GM12801 (cell line): ENCODE results near the gene EIF4G3.

Experiments
- TF ChIP-seq, protein P1 (sequence below): IDR thresholded peaks from one replicate; pipeline ENCODE4 v1.5.1; 2011; ENCODE audit warnings: control low read depth; ENCODE audit not compliant: insufficient read length; ENCODE audit errors: extremely low read depth

EIF4G3 gene

DNA sequence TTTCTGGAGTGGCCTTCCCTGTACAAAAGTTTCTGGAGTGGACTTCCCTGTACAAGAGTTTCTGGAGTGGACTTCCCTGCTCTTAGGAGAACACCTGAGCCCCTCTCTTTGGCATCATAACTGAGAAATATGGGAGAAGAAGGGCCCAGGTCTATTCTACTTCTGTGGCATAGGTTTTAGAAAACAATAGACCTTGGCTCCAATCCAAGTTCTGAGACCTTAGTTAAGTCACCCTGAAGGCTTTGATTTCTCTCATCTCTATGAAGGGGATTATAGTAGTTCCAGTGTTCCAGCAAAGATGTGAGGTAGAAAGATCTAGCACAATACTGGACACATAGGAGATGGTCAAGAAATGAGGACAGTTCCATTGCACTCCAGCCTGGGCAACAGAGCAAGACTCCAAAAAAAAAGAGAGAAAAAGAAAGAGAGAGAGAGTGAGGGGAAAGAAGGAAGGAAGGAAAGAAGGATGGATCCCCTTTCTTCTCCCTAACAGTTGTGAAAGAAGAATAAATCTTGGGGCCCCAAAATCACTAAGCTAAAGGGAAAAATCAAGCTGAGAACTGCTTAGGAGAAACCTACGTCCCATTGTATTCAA is 13.3 kb upstream of the EIF4G3 start:
- TF ChIP-seq, protein P1, sequence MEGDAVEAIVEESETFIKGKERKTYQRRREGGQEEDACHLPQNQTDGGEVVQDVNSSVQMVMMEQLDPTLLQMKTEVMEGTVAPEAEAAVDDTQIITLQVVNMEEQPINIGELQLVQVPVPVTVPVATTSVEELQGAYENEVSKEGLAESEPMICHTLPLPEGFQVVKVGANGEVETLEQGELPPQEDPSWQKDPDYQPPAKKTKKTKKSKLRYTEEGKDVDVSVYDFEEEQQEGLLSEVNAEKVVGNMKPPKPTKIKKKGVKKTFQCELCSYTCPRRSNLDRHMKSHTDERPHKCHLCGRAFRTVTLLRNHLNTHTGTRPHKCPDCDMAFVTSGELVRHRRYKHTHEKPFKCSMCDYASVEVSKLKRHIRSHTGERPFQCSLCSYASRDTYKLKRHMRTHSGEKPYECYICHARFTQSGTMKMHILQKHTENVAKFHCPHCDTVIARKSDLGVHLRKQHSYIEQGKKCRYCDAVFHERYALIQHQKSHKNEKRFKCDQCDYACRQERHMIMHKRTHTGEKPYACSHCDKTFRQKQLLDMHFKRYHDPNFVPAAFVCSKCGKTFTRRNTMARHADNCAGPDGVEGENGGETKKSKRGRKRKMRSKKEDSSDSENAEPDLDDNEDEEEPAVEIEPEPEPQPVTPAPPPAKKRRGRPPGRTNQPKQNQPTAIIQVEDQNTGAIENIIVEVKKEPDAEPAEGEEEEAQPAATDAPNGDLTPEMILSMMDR = no peak

DNA sequence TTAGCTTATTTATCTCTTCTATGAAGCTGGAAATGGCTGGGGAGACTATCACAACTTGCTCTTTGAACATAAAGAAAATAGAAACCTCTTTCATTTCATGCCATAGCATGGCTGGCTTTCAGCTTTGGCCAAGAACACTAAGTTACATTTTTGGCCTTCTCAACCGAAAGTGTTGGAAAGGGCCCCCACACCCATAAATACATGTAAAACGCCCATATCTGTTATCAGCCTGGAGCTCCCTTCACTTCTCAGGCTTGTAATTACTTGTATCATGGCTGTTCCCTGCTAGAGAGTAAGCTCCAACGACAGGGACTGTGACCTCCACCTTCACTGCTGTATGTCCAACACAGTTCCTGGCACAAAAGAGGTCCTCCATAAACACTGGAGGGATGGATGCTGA is 12.7 kb upstream of the EIF4G3 start:
- TF ChIP-seq, protein P1 = no peak

GRCh38 chr1:21188235-21188634 is 11.5 kb upstream of the EIF4G3 start:
- TF ChIP-seq, protein P1 = no peak

DNA sequence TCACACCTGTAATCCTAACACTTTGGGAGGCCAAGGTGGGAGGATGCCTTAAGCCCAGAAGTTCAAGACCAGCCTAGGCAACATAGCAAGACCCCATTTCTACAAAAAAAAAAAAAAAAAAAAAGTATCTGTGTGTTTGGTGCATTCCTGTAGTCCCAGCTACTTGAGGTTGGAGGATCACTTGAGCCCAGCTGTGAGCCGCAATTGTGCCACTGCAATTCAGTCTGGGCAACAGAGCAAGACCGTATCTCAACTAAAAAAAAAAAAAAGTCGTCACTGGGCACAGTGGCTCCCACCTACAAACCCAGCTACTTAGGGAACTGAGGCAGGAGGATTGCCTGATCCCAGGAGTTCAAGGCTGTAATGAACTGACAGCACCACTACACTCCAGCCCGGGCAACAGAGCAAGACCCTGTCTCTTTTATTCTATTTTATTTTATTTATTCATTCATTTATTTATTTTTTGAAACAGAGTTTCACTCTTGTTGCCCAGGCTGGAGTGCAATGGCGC is 8.6 kb upstream of the EIF4G3 start:
- TF ChIP-seq, protein P1 = no peak

GRCh38 chr1:21184276-21184675 is 7.6 kb upstream of the EIF4G3 start:
- TF ChIP-seq, protein P1 = no peak

- TF ChIP-seq, protein P1 = no peak
These were observed 5.6 kb upstream of the EIF4G3 start for GRCh38 chr1:21182181-21182731.

DNA sequence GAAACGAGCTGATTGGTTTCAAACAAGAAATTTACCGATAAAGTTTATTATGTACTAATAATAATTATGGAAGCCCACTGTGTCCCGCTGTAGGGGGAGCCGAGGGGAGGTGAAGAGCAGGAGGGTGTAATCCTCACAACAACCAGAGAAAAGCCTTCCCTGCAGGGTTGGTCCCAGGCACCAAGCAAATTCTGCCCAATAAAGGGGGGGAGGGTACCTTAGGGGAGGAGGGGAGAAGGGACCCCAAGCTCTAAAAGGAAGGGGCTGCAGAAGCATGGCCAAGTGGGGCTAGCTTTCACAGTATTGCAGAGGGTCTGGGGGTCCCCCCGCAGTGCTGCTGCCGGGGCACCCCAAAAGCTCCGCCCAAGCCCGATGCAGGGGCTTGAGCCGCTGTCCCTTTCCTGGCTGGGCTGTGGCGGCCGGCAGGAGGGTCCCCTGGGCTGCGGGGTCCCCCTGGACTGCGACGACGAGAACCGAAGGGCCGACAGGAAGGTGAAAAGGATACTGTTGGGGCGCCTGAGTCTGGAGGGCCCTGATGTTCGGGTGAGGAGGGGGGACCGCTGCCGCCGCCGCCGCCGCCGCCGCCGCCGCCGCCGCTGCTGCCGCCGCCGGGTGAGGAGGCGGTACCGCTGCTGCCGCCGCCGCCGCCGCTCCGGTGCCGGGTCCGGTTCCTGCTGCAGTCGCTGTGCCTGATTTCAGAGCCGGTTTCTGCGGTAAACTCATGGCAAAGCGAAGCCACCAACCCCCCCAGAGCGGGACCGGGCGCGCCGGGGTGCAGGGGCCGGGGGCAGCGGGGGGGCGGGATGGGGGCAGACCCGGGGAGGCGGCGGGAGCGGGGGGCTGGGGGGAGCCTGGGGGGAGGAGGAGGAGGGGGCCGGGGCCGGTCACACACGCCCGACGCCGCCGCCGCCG is 771 bp downstream of the EIF4G3 start:
- TF ChIP-seq, protein P1 = no peak
